ENCODE data around the gene ACACA. TPM values are rescaled to one million over a fixed set of nuclear protein-coding genes. Genes with fewer than 3 reads are reported as not detected.
"Not testable (repeated sequence)": the region's sequence is repeated elsewhere in the genome, so short reads cannot be mapped to it uniquely, and the experiment has no call there.

The ACACA gene
- total and polyA plus RNA-seq, 2 experiments from 2014 or later: 59.6 to 164 TPM

DNA sequence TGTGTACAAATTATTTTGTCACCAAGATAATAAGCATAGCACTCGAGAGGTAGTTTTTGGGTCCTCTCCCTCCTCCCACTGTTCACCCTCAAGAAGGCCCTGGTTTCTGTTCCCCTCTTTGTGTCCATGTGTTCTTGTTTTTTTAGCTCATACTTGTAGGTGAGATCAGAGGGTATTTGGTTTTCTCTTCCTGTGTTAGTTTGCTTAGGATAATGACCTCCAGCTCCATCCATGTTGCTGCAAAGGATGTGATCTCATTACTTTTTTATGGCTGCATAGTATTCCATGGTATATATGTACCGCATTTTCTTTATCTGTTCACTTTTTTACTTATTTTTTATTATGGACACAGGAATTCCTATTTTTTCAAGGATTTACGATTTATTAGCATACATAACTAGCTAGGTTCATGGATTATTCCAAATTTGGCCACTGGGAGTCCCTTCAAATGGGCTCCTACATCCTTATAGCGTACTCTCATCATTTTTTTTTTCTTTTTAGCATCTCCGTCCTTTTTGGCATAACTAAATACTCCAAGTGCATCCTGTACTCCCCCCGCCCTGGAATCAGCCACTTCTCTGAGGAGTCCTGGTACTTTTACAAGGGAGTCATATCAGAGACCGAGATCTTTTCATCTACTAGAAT lies 7.4 kb upstream of the ACACA start:
- no peaks in the 10 kb centered on the region; the same call in 1 of the 2 replicates for H3F3A ChIP-seq (replicated peaks; ENCODE audit: low read depth)
- peaks cover 5% of the 10 kb centered on the region for H4K20me1 ChIP-seq (replicated peaks; ENCODE audit: insufficient read depth)
- TF ChIP-seq, protein P1, sequence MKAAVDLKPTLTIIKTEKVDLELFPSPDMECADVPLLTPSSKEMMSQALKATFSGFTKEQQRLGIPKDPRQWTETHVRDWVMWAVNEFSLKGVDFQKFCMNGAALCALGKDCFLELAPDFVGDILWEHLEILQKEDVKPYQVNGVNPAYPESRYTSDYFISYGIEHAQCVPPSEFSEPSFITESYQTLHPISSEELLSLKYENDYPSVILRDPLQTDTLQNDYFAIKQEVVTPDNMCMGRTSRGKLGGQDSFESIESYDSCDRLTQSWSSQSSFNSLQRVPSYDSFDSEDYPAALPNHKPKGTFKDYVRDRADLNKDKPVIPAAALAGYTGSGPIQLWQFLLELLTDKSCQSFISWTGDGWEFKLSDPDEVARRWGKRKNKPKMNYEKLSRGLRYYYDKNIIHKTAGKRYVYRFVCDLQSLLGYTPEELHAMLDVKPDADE (IDR thresholded peaks at IDR 0.05): no peak
- TF ChIP-seq, protein P2, sequence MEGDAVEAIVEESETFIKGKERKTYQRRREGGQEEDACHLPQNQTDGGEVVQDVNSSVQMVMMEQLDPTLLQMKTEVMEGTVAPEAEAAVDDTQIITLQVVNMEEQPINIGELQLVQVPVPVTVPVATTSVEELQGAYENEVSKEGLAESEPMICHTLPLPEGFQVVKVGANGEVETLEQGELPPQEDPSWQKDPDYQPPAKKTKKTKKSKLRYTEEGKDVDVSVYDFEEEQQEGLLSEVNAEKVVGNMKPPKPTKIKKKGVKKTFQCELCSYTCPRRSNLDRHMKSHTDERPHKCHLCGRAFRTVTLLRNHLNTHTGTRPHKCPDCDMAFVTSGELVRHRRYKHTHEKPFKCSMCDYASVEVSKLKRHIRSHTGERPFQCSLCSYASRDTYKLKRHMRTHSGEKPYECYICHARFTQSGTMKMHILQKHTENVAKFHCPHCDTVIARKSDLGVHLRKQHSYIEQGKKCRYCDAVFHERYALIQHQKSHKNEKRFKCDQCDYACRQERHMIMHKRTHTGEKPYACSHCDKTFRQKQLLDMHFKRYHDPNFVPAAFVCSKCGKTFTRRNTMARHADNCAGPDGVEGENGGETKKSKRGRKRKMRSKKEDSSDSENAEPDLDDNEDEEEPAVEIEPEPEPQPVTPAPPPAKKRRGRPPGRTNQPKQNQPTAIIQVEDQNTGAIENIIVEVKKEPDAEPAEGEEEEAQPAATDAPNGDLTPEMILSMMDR (conservative IDR thresholded peaks at IDR 0.05; ENCODE audit: low read depth in 2 of 2): peak in 1 of 2 experiments; percentile 26; a peak in 2 of 4 replicates
- peaks cover 2% of the 10 kb centered on the region for H3K27me3 Mint-ChIP-seq (ENCODE audit: insufficient read depth, low read depth, poor library complexity)
- no peaks in the 10 kb centered on the region for H3K27me3 ChIP-seq (ENCODE audit: insufficient read depth)
- no peak overlapping the region; the same call in 2 of the 3 replicates for H3K4me3 Mint-ChIP-seq
- no peak overlapping the region for H3K27ac ChIP-seq (ENCODE audit: low read depth)
- no peaks in the 10 kb centered on the region; the same call in none of the 2 replicates for H3K79me2 ChIP-seq (replicated peaks; ENCODE audit: insufficient read depth)
- H3K4me1 ChIP-seq (ENCODE audit: insufficient read depth): 0 out of 2 replicates have a peak, but pooled peaks cover 3% of the 10 kb centered on the region
- H2AFZ ChIP-seq: no peak overlapping the region
- H3K4me2 ChIP-seq: no peak overlapping the region
- H3K9me3 Mint-ChIP-seq: no peaks in the 10 kb centered on the region
- no peak overlapping the region for H3K27ac Mint-ChIP-seq
- no peak overlapping the region for H3K4me3 ChIP-seq
- H3K9me2 ChIP-seq (ENCODE audit: insufficient read depth): no peaks in the 10 kb centered on the region
- DNase-seq (ENCODE audit: low spot score): peak; percentile 12
- no peaks in the 10 kb centered on the region for H3K4me1 Mint-ChIP-seq
- H3K36me3 ChIP-seq (ENCODE audit: insufficient read depth): peaks cover 17% of the 10 kb centered on the region; the same call in 1 of the 2 replicates
- peaks cover 64% of the 10 kb centered on the region for H3K36me3 Mint-ChIP-seq (ENCODE audit: low read depth)
- ATAC-seq: no peak

DNA sequence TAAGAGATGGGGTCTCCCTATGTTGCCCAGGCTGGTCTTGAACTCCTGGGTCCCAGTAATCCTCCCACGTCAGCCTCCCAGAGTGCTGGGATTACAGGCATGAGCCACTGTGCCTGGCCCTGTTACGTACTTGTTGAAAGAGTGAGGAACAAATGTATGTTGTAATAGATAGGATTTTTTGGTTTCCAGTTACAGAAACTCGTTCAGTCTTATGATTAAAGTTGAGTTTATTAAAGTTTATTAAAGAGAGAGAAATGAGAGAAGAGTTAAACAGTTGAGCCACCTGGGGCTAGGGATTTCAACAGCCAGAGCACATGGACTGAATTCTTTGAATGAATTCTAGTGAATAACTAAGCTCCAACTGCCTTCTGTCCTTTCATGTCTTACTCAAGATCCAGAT lies 3.7 kb upstream of the ACACA start:
- H3K27me3 Mint-ChIP-seq (ENCODE audit: insufficient read depth, low read depth, poor library complexity): peaks cover 8% of the 10 kb centered on the region
- ATAC-seq: no peak
- Histone ChIP-seq H3K79me2 (replicated peaks; ENCODE audit: insufficient read depth) (peaks cover 18% of the 10 kb centered on the region), H3K27me3 (ENCODE audit: insufficient read depth) (no peaks in the 10 kb centered on the region), H3K4me1 (ENCODE audit: insufficient read depth) (peaks cover under 1% of the 10 kb centered on the region; the same call in 1 of the 2 replicates), H3K4me2 (no peak overlapping the region), H2AFZ (no peak overlapping the region), H3K4me3 (no peak overlapping the region), H3K9me2 (ENCODE audit: insufficient read depth) (no peaks in the 10 kb centered on the region), H3K36me3 (ENCODE audit: insufficient read depth) (peaks cover 16% of the 10 kb centered on the region; the same call in 1 of the 2 replicates), H3F3A (replicated peaks; ENCODE audit: low read depth) (peaks cover 18% of the 10 kb centered on the region), H4K20me1 (replicated peaks; ENCODE audit: insufficient read depth) (peaks cover 5% of the 10 kb centered on the region), H3K27ac (ENCODE audit: low read depth) (no peak overlapping the region)
- no peak overlapping the region for H3K4me3 Mint-ChIP-seq
- H3K4me1 Mint-ChIP-seq: peaks cover 5% of the 10 kb centered on the region; the same call in 2 of the 3 replicates
- no peak for DNase-seq (ENCODE audit: low spot score)
- no peak overlapping the region for H3K27ac Mint-ChIP-seq
- TF ChIP-seq, protein P2 (conservative IDR thresholded peaks at IDR 0.05; ENCODE audit: low read depth in 2 of 2): no peak
- no peak for TF ChIP-seq EZH2phosphoT487 (IDR thresholded peaks at IDR 0.05; ENCODE audit: unreplicated experiment)
- TF ChIP-seq, protein P3, sequence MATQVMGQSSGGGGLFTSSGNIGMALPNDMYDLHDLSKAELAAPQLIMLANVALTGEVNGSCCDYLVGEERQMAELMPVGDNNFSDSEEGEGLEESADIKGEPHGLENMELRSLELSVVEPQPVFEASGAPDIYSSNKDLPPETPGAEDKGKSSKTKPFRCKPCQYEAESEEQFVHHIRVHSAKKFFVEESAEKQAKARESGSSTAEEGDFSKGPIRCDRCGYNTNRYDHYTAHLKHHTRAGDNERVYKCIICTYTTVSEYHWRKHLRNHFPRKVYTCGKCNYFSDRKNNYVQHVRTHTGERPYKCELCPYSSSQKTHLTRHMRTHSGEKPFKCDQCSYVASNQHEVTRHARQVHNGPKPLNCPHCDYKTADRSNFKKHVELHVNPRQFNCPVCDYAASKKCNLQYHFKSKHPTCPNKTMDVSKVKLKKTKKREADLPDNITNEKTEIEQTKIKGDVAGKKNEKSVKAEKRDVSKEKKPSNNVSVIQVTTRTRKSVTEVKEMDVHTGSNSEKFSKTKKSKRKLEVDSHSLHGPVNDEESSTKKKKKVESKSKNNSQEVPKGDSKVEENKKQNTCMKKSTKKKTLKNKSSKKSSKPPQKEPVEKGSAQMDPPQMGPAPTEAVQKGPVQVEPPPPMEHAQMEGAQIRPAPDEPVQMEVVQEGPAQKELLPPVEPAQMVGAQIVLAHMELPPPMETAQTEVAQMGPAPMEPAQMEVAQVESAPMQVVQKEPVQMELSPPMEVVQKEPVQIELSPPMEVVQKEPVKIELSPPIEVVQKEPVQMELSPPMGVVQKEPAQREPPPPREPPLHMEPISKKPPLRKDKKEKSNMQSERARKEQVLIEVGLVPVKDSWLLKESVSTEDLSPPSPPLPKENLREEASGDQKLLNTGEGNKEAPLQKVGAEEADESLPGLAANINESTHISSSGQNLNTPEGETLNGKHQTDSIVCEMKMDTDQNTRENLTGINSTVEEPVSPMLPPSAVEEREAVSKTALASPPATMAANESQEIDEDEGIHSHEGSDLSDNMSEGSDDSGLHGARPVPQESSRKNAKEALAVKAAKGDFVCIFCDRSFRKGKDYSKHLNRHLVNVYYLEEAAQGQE (IDR thresholded peaks at IDR 0.05; ENCODE audit: unreplicated experiment): no peak
- TF ChIP-seq ZNF114 (CRISPR knock-in tag; IDR thresholded peaks at IDR 0.05): no peak
- TF ChIP-seq EZH2 (IDR thresholded peaks at IDR 0.05; ENCODE audit: low read depth, unreplicated experiment): no peak
- H3K36me3 Mint-ChIP-seq (ENCODE audit: low read depth): peaks cover 64% of the 10 kb centered on the region
- no peaks in the 10 kb centered on the region for H3K9me3 Mint-ChIP-seq

DNA sequence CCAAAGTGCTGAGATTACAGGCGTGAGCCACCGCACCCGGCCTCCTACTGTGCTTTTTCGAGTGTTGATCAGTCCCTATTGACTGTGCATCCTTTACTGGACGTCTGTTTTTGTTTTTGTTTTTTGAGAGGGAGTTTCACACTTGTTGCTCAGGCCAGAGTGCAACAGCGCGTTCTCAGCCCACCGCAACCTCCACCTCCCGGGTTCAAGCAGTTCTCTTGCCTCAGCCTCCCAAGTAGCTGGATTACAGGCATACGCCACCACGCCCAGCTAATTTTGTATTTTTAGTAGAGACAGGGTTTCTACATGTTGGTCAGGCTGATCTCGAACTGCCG lies 1.5 kb upstream of the ACACA start:
- Mint-ChIP-seq H3K4me1 (peaks cover 11% of the 10 kb centered on the region), H3K4me3 (peak overlapping the region; percentile 81), H3K36me3 (ENCODE audit: low read depth) (peaks cover 44% of the 10 kb centered on the region; the same call in 2 of the 3 replicates)
- Histone ChIP-seq H3K79me2 (replicated peaks; ENCODE audit: insufficient read depth) (peaks cover 37% of the 10 kb centered on the region), H3K4me3 (peak overlapping the region; percentile 84), H3F3A (replicated peaks; ENCODE audit: low read depth) (peaks cover 18% of the 10 kb centered on the region)
- not testable (repeated sequence) for H3K27ac ChIP-seq (ENCODE audit: low read depth); H3K9me2 ChIP-seq (ENCODE audit: insufficient read depth); H3K9me3 Mint-ChIP-seq; H3K27me3 Mint-ChIP-seq (ENCODE audit: insufficient read depth, low read depth, poor library complexity); DNase-seq (ENCODE audit: low spot score); H3K36me3 ChIP-seq (ENCODE audit: insufficient read depth); H2AFZ ChIP-seq; H3K27me3 ChIP-seq (ENCODE audit: insufficient read depth); H3K27ac Mint-ChIP-seq; H3K4me2 ChIP-seq; ATAC-seq; H4K20me1 ChIP-seq (replicated peaks; ENCODE audit: insufficient read depth); H3K4me1 ChIP-seq (ENCODE audit: insufficient read depth)

Data from GM23338 (cell line).